HG03571 (cell line): ENCODE data around the gene MEGF6.

Experiments
- ATAC-seq: cut with Tn5 transposase; IDR thresholded peaks from one replicate; pipeline ENCODE4 v1.9.1; 2021; ENCODE audit not compliant: unreplicated experiment

The MEGF6 gene

GRCh38 chr1:3510136-3510955 is 101.0 kb downstream of the MEGF6 start:
- ATAC-seq, result no peak

GRCh38 chr1:3509721-3510120 is 101.6 kb downstream of the MEGF6 start:
- no peak for ATAC-seq

GRCh38 chr1:3508757-3509415 is 102.4 kb downstream of the MEGF6 start:
- no peak for ATAC-seq

- no peak for ATAC-seq
Observed at GRCh38 chr1:3507636-3508275, 103.6 kb downstream of the MEGF6 start.

- no peak for ATAC-seq
Observed at GRCh38 chr1:3506943-3507342, 104.4 kb downstream of the MEGF6 start.

GRCh38 chr1:3506041-3506440 is 105.3 kb downstream of the MEGF6 start:
- ATAC-seq, result no peak

- no peak for ATAC-seq
Observed at GRCh38 chr1:3505161-3505560, 106.1 kb downstream of the MEGF6 start.

GRCh38 chr1:3504822-3505153 is 106.5 kb downstream of the MEGF6 start:
- no peak for ATAC-seq

- no peak for ATAC-seq
Observed at GRCh38 chr1:3504151-3504821, 107.0 kb downstream of the MEGF6 start.

GRCh38 chr1:3503525-3503886 is 107.8 kb downstream of the MEGF6 start:
- no peak for ATAC-seq

- no peak for ATAC-seq
Observed at GRCh38 chr1:3502641-3503524, 108.4 kb downstream of the MEGF6 start.

GRCh38 chr1:3501856-3502640 is 109.3 kb downstream of the MEGF6 start:
- no peak for ATAC-seq

GRCh38 chr1:3501437-3501836 is 109.9 kb downstream of the MEGF6 start:
- no peak for ATAC-seq

GRCh38 chr1:3500265-3500835 is 111.0 kb downstream of the MEGF6 start:
- no peak for ATAC-seq

- ATAC-seq, result no peak
Observed at GRCh38 chr1:3499611-3500010, 111.7 kb downstream of the MEGF6 start.

GRCh38 chr1:3498986-3499385 is 112.3 kb downstream of the MEGF6 start:
- no peak for ATAC-seq

- ATAC-seq, result no peak
Observed at GRCh38 chr1:3498246-3498930, 112.9 kb downstream of the MEGF6 start.

GRCh38 chr1:3497521-3497920 is 113.8 kb downstream of the MEGF6 start:
- no peak for ATAC-seq

GRCh38 chr1:3496916-3497315 is 114.4 kb downstream of the MEGF6 start:
- ATAC-seq, result no peak
